ENCODE data around the gene MYBBP1A.
"Not testable (repeated sequence)": the region's sequence is repeated elsewhere in the genome, so short reads cannot be mapped to it uniquely, and the experiment has no call there.

MYBBP1A gene

DNA sequence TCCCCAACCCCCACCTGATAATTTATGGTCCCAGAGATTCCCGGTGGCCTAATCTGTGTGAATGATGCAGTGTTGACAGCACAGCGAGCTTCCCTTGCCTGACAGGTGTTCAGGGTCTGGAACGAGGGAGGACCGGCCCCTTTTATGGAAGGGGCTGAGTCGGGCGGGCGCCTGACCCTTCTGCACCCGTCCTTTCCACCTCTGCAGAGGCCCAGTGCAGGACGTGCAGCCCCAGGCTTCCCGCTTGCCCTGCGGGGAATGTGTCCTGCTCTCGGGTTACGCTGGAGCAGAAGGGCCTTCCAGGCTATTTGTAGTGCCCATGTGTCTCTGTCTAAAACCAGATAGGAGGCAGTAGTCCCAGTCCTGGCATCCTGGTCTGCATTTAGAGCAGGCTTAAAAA is 45.4 kb upstream of the MYBBP1A start:
- no peak for DNase-seq (ENCODE audit: low read depth)
- TF ChIP-seq, protein P1, sequence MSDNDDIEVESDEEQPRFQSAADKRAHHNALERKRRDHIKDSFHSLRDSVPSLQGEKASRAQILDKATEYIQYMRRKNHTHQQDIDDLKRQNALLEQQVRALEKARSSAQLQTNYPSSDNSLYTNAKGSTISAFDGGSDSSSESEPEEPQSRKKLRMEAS (IDR thresholded peaks at IDR 0.05; ENCODE audit: low read depth, low read length), result no peak
- TF ChIP-seq MYC (IDR thresholded peaks at IDR 0.05; ENCODE audit: low read depth, low read length) (no peak), POLR2A (IDR thresholded peaks at IDR 0.05; ENCODE audit: extremely low read depth, insufficient read length) (no peak)
- TF ChIP-seq, protein P2, sequence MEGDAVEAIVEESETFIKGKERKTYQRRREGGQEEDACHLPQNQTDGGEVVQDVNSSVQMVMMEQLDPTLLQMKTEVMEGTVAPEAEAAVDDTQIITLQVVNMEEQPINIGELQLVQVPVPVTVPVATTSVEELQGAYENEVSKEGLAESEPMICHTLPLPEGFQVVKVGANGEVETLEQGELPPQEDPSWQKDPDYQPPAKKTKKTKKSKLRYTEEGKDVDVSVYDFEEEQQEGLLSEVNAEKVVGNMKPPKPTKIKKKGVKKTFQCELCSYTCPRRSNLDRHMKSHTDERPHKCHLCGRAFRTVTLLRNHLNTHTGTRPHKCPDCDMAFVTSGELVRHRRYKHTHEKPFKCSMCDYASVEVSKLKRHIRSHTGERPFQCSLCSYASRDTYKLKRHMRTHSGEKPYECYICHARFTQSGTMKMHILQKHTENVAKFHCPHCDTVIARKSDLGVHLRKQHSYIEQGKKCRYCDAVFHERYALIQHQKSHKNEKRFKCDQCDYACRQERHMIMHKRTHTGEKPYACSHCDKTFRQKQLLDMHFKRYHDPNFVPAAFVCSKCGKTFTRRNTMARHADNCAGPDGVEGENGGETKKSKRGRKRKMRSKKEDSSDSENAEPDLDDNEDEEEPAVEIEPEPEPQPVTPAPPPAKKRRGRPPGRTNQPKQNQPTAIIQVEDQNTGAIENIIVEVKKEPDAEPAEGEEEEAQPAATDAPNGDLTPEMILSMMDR (IDR thresholded peaks at IDR 0.05; ENCODE audit: low read depth, low read length), result no peak
- H3K4me3 ChIP-seq (ENCODE audit: low read depth, low read length), result no peak overlapping the region

DNA sequence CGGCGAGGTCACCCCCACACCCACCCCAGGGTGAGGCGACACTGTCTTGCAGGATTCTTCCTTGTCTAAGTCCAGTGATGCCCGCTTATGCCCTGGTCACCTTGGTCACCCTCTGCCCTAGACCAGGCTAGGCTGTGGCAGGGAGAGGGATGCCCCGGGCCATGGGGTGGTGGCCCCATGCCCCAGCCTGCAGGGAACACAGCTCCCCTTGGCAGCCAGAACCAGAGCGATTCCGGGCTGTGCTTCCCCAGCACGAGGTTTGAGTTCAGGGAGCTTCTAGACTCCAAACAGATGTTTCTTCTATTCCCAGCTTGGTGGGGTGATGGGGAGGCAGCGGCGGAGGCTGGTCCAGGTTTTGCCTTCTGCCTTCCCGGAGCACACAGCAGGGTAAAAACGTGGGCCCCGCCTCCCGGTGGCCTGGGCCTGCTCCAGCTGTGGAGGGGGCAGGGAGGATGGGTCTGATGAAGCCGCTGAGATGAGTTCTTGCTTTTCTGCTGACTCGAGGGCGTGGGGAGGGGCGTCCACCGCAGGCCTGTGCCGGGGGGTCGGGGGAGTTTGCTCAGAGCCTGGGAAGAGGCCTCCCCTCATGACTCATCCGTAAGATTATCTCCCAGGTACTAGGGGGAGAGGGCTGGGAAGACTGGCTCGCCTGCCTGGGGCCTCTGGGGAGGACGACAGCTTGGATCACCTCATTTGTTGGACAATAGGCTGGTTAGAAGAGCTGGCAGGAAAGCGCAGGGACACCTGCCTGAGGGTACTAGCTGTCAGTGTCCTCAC is 44.5 kb upstream of the MYBBP1A start:
- no peak overlapping the region for H3K4me3 ChIP-seq (ENCODE audit: low read depth, low read length)
- TF ChIP-seq, protein P1 (IDR thresholded peaks at IDR 0.05; ENCODE audit: low read depth, low read length), result no peak
- no peak for TF ChIP-seq MYC (IDR thresholded peaks at IDR 0.05; ENCODE audit: low read depth, low read length)
- TF ChIP-seq, protein P2 (IDR thresholded peaks at IDR 0.05; ENCODE audit: low read depth, low read length), result no peak
- TF ChIP-seq POLR2A (IDR thresholded peaks at IDR 0.05; ENCODE audit: extremely low read depth, insufficient read length), result no peak

DNA sequence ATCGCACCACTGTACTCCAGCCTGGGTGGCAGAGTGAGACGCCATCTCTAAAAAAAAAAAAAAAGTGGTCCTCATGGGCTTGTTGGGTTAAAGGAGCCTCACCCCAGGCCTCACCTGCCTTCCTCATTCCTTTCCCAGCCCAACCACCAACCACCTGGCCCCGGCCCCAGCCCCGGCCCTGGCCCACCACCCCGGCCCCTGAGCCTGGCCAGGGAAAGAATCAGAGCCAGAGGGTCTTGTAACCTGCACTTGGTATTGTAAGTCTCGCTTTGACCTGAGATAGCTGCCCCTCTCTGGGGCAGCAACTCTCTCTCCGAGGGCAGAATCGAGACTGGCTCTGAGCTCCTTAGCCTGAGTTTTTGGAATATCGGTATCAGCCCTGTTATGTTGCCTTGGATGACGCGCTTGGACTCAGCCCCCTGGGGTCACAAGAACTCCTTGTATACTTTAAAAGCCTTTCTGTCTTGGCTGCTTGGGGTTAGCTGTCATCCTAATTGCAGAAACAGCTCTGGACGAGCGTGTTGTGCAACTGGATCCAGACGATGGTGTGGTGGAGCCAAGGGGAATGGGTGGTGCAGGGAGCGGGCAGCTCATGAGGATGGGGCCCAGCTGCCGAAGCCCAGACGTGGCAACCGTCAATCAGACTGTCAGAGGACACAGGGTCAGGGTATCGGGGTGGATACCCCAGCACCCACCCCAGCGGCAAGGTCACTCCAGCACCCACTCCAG is 43.8 kb upstream of the MYBBP1A start:
- no peak for DNase-seq (ENCODE audit: low read depth)
- TF ChIP-seq MYC (IDR thresholded peaks at IDR 0.05; ENCODE audit: low read depth, low read length), result no peak
- TF ChIP-seq, protein P1 (IDR thresholded peaks at IDR 0.05; ENCODE audit: low read depth, low read length), result no peak
- no peak overlapping the region for H3K4me3 ChIP-seq (ENCODE audit: low read depth, low read length)

More for the DNA sequence above, 44.5 kb upstream of the MYBBP1A start:
- no peak for DNase-seq (ENCODE audit: low read depth)

DNA sequence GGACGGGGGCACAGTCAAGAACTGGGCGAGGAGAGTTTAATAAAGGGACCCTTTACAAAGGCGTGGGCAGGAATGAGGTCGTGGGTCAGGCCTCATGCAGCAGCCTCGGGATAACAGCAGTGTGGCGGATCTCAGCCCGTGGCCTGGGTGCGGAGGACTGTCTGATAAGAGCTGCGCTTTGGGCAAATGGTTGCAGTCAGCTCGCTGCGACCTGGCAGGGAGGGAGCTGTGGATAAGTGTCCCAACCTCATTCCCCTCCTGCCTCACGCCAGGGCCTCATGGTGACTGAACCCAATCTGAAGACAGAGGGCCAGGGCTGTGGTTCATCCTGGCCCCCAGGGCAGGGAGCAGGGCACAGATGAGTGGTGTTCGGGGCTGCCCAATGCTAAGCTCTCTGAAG is 42.8 kb upstream of the MYBBP1A start:
- TF ChIP-seq, protein P1 (IDR thresholded peaks at IDR 0.05; ENCODE audit: low read depth, low read length), result no peak
- TF ChIP-seq MYC (IDR thresholded peaks at IDR 0.05; ENCODE audit: low read depth, low read length), result no peak
- TF ChIP-seq, protein P2 (IDR thresholded peaks at IDR 0.05; ENCODE audit: low read depth, low read length), result no peak
- TF ChIP-seq POLR2A (IDR thresholded peaks at IDR 0.05; ENCODE audit: extremely low read depth, insufficient read length), result no peak
- no peak overlapping the region for H3K4me3 ChIP-seq (ENCODE audit: low read depth, low read length)
- DNase-seq (ENCODE audit: low read depth), result no peak

DNA sequence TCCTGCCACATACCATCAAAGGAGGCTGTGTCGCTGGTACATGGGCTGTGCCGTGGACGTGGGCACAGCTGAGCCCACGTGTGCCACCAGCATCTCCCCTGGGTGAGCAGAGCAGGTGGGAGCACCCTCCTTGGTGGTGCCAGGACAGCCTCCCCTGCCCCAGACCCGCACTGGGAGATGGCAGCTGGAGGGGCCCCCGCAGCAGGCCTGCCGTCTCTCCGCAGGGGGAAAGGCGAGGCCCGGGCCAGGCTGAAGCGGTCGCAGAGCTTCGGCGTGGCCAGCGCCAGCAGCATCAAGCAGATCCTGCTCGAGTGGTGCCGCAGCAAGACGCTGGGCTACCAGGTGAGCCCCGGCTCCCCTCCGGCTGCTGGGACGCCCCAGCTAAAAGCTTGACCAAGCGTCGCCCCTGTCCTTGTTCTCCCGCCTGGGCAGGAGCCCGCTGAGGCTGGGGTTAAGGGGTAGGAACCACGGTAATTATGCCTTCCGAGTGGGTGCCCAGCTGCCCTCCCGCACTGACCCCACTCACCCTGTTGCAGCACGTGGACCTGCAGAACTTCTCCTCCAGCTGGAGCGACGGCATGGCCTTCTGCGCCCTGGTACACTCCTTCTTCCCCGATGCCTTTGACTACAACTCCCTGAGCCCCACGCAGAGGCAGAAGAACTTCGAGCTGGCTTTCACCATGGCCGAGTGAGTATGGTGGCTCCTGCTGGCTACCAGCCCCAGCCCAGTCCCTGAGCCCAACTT is 41.6 kb upstream of the MYBBP1A start:
- TF ChIP-seq, protein P2 (IDR thresholded peaks at IDR 0.05; ENCODE audit: low read depth, low read length), result no peak
- TF ChIP-seq, protein P1 (IDR thresholded peaks at IDR 0.05; ENCODE audit: low read depth, low read length), result no peak
- no peak for TF ChIP-seq POLR2A (IDR thresholded peaks at IDR 0.05; ENCODE audit: extremely low read depth, insufficient read length)
- no peak for TF ChIP-seq MYC (IDR thresholded peaks at IDR 0.05; ENCODE audit: low read depth, low read length)
- no peak overlapping the region for H3K4me3 ChIP-seq (ENCODE audit: low read depth, low read length)
- DNase-seq (ENCODE audit: low read depth), result no peak

DNA sequence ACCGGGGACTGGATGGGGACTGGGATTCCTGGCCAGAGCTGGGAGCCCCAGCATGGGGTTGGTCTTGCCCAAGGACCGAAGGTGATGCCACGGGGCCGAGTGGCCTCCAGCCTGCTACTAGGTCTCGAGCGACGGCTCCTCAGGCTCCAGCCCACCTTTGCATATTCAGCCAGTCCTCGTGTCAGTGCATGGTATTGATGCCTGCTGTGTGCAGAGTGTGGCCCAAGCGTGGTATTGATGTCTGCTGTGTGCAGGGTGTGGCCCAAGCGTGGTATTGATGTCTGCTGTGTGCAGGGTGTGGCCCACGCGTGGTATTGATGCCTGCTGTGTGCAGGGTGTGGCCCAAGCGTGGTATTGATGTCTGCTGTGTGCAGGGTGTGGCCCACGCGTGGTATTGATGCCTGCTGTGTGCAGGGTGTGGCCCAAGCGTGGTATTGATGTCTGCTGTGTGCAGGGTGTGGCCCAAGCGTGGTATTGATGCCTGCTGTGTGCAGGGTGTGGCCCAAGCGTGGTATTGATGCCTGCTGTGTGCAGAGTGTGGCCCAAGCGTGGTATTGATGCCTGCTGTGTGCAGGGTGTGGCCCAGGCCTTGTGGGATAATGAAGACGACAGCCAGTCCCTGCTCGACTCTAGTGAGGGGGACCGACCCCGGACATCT is 40.6 kb upstream of the MYBBP1A start:
- not testable (repeated sequence) for DNase-seq (ENCODE audit: low read depth); H3K4me3 ChIP-seq (ENCODE audit: low read depth, low read length)

Data from NB4 (cell line).